ENCODE data around the gene TLX3.

DNA sequence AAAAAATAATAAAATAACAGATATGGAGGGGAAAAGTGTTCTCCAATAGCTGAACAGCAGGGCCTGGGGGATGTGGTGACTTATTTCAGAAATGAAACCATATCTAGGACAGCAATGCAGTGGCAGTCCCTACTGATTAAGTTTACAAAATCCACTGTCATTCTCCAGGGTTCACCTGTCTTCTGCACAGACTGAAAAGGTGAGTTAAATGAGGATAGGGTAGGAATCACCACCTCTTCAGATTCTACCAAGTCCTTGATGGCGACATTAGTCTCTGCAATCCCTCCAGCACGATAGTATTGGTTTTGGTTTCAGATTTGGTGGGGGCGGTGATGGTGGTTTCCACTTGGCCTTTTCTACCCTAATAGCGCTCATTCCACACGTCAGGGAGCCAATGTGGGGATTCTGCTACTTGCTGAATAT lies 46.3 kb downstream of the TLX3 start:
- TF ChIP-seq, protein P1, sequence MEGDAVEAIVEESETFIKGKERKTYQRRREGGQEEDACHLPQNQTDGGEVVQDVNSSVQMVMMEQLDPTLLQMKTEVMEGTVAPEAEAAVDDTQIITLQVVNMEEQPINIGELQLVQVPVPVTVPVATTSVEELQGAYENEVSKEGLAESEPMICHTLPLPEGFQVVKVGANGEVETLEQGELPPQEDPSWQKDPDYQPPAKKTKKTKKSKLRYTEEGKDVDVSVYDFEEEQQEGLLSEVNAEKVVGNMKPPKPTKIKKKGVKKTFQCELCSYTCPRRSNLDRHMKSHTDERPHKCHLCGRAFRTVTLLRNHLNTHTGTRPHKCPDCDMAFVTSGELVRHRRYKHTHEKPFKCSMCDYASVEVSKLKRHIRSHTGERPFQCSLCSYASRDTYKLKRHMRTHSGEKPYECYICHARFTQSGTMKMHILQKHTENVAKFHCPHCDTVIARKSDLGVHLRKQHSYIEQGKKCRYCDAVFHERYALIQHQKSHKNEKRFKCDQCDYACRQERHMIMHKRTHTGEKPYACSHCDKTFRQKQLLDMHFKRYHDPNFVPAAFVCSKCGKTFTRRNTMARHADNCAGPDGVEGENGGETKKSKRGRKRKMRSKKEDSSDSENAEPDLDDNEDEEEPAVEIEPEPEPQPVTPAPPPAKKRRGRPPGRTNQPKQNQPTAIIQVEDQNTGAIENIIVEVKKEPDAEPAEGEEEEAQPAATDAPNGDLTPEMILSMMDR (conservative IDR thresholded peaks at IDR 0.05) = no peak
- TF ChIP-seq EZH2 (IDR thresholded peaks at IDR 0.05; ENCODE audit: low read depth) = no peak
